Stimulated activated naive CD8-positive, alpha-beta T cell treated with anti-CD3 and anti-CD28 coated beads, Interleukin-15, Interleukin-2, amounts not matched to agents 100 U/mL and 50 U/mL, for 24 hours (primary cell): ENCODE measurements around the gene MEIOSIN.

Experiments
- ATAC-seq: fragments of 150-1000 bp; cut with Tn5 transposase; one replicate; pipeline ENCODE4 v1.10.0; 2021
- DNase-seq: peaks from one replicate; pipeline ENCODE4 v3.0.0; 2021

Gene MEIOSIN

DNA sequence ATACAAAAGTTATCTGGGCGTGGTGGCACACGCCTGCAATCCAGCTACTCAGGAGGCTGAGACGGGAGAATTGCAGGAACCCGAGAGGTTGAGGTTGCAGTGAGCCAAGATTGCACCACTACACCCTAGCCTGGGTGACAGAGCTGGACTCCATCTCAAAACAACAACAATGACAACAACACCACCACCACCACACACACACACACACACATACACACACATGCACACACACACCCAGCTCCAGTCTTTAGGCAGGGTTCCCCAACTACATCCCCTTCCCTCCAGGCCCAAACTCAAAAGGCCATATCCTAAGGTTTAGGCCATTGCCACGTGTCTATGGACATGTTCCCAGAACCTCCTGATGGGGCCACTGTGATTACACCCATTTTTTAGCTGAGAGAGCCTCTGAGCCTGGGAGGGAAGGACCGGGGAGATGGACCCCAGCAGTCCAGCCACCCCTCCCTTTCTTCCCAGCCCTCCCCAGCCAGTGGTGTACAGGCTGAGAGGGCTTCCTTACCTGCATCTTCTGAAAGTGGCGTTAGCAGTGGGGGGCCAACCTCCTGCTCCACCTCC is 68.5 kb downstream of the MEIOSIN start:
- DNase-seq (no peak), ATAC-seq (no peak)

GRCh38 chr19:45804140-45804958 is 71.1 kb downstream of the MEIOSIN start:
- no peak for ATAC-seq

DNA sequence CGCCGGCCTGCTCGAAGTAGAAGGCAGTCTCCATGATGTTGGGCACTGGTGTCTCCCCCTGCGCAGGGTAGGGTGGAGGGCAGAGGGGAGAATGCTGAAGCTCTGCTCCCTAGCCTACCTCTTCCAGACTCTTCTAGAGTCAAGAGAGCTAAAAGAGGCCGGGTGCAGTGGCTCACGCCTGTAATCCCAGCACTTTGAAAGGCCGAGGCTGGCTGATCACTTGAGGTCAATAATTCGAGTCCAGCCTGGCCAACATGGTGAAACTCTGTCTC is 71.7 kb downstream of the MEIOSIN start:
- DNase-seq (no peak), ATAC-seq (no peak)

More at GRCh38 chr19:45804140-45804958, 71.1 kb downstream of the MEIOSIN start:
- DNase-seq, result no peak

- DNase-seq (no peak), ATAC-seq (no peak)
Measured at GRCh38 chr19:45805719-45806118, 72.5 kb downstream of the MEIOSIN start.

- ATAC-seq (no peak), DNase-seq (no peak)
Measured at GRCh38 chr19:45809643-45810159, 76.5 kb downstream of the MEIOSIN start.

DNA sequence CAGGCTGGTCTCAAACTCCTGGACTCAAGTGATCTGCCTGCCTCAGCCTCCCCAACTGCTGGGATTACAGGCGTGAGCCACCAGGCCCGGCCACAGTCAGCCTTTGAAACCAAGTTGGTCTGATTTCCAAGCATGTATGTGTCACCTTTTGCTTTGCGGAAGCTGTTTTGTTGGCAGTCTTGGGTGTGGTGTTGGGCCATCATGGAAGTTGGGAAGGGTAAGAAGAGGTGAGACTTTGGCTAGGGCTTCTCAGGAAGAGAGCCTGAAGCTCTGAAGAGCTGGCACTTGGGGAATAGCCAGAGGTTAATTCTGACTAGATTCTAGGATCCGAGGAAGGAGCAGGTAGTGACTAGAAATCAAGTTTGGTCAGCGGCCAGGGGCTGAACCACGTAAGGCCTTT is 79.1 kb downstream of the MEIOSIN start:
- ATAC-seq (no peak), DNase-seq (no peak)
